ENCODE results near the gene ABCA2.

The ABCA2 gene

DNA sequence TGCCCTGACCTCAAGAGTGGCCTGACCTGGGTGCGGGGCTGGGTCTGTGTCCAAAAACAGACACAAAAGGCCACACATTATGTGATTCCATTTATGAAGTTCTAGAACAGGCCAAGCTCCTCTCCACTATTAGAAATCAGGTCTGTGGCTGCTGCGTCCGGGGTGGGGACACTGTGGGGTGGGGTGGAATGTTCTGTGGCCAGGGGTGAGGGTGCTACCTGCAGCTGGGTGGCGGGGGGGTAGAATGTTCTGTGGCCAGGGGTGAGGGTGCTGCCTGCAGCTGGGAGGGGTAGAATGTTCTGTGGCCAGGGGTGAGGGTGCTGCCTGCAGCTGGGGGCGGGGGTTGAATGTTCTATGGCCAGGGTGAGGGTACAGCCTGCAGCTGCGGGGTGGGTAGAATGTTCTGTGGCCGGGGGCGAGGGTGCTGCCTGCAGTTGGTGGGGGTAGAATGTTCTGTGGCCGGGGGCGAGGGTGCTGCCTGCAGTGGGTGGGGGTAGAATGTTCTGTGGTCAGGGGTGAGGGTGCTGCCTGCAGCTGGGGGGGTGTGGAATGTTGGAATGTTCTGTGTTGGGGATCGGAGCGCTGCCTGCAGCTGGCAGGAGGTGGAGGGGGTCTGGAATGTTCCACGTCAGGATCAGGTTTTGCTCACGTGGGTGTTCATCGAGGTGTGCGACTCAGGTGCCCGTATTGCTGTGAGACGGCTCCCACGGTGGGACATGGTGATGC is 67.7 kb downstream of the ABCA2 start:
- TF ChIP-seq REST (IDR thresholded peaks at IDR 0.05; ENCODE audit: insufficient read depth in 1 of 2, low read depth in 2 of 2, low read length in 2 of 2) = no peak
- TF ChIP-seq TAF1 (IDR thresholded peaks at IDR 0.05; ENCODE audit: borderline replicate concordance, insufficient read depth, low read length) = no peak
- no peak for TF ChIP-seq FOXP2 (optimal IDR thresholded peaks at IDR 0.05; ENCODE audit: borderline replicate concordance, extremely low read depth, extremely low read length, insufficient read depth)
- TF ChIP-seq POLR2AphosphoS5 (IDR thresholded peaks at IDR 0.05; ENCODE audit: low read depth, low read length) = no peak
- no peak for TF ChIP-seq SIN3A (IDR thresholded peaks at IDR 0.05; ENCODE audit: borderline replicate concordance, insufficient read depth, low read length)

DNA sequence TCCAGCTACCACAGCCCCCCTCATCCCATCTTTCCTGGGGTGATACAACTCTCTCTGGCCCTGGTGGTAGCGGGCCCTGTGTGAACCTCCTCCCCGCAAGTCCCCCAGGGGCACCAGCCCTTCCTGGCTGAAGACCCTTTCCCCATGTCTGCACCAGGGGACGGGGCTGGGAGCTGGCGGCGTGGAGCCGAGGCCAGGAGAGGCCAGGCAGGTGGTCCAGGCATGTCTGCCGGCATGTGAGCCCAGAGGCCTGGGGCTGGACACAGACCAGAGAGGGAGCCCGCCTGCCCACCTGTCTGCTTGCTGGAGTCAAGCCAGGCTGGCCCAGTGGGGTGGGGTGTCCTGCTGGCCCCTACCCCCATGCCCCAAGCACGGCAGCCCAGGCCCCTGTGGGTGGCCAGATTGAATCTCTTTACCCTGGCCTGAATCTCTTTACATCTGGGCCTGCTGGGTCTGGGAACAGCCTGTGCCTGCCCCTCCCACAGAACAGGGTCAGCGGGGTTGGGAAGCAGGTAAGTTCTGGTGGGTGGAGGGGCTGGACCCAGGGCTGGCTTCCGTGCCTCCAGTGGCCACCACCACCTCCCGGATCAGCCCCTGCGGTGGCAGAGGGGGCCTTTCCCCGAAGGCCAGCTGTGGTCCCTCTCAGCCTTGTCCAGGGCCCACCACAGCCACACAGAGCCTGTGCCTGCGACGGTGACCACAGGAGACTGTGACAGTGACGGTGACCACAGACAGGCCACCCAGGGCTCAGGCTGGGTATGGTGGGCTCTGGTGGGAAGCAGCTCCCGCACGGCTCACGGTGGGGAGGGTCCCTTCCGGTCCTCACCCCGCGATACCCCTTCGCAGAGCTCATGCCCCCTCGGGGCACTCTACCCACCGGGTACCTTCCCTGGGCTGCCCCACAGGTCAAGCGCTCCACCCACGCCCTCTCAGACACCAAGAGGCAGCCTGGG is 68.9 kb downstream of the ABCA2 start:
- TF ChIP-seq REST (IDR thresholded peaks at IDR 0.05; ENCODE audit: insufficient read depth in 1 of 2, low read depth in 2 of 2, low read length in 2 of 2) (no peak), SIN3A (IDR thresholded peaks at IDR 0.05; ENCODE audit: borderline replicate concordance, insufficient read depth, low read length) (no peak), FOXP2 (optimal IDR thresholded peaks at IDR 0.05; ENCODE audit: borderline replicate concordance, extremely low read depth, extremely low read length, insufficient read depth) (no peak), POLR2AphosphoS5 (IDR thresholded peaks at IDR 0.05; ENCODE audit: low read depth, low read length) (no peak), TAF1 (IDR thresholded peaks at IDR 0.05; ENCODE audit: borderline replicate concordance, insufficient read depth, low read length) (no peak)

DNA sequence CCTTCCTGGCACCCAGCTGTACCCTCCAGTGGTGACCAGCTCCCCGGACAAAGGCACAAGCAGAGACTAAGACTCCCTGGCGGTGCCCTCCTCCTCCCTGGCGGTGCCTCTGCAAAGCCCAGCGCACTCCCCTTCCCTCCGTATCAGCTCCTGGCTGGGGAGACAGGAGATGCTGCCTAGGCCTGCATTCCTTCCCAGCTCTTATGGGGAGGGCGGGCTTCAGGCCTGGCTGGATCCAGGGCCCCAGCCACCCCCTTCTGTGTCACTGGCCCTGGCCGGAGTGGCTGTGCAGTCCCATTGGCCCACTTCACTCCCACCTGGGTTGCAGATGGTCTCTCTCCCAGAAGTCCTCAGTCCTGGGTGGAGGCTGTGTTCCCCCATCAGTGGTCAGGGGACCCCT is 69.6 kb downstream of the ABCA2 start:
- TF ChIP-seq REST (IDR thresholded peaks at IDR 0.05; ENCODE audit: insufficient read depth in 1 of 2, low read depth in 2 of 2, low read length in 2 of 2) = no peak
- TF ChIP-seq TAF1 (IDR thresholded peaks at IDR 0.05; ENCODE audit: borderline replicate concordance, insufficient read depth, low read length) = no peak

DNA sequence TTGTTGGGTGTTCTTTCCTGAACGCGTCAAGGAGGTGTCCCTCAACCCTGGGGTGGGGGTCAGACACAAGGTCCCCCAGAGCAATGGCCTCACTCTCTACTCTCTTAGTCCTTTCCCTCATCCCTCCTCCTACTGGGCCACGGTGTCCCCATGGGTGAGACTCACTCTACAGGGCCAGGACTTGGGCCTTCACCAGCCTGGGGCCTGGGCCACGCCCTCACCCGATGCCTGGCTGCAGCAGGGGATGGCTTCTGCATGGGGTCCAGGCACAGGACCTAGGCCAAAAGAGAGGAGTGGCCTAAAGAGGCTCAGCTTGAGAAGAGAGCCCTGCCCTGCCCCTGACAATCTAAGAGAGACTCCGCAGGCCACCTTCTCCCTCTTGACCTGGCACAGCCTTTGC is 70.1 kb downstream of the ABCA2 start:
- no peak for TF ChIP-seq SIN3A (IDR thresholded peaks at IDR 0.05; ENCODE audit: borderline replicate concordance, insufficient read depth, low read length)
- TF ChIP-seq REST (IDR thresholded peaks at IDR 0.05; ENCODE audit: insufficient read depth in 1 of 2, low read depth in 2 of 2, low read length in 2 of 2) = no peak
- no peak for TF ChIP-seq FOXP2 (optimal IDR thresholded peaks at IDR 0.05; ENCODE audit: borderline replicate concordance, extremely low read depth, extremely low read length, insufficient read depth)
- no peak for TF ChIP-seq POLR2AphosphoS5 (IDR thresholded peaks at IDR 0.05; ENCODE audit: low read depth, low read length)
- no peak for TF ChIP-seq TAF1 (IDR thresholded peaks at IDR 0.05; ENCODE audit: borderline replicate concordance, insufficient read depth, low read length)

Measured in PFSK-1 (cell line).